Activated CD4-positive, alpha-beta T cell treated with anti-CD3 and anti-CD28 coated beads, Interleukin-2, amount 10 ng/mL, durations not matched to agents 24 days and 14 days (primary cell): Measurements from ENCODE around the gene HHLA2. TPM values are rescaled to one million over a fixed set of nuclear protein-coding genes. Genes with fewer than 3 reads are reported as not detected.
"Not testable (repeated sequence)": the region's sequence is repeated elsewhere in the genome, so short reads cannot be mapped to it uniquely, and the experiment has no call there.

ENCODE experiments used
- DNase-seq: peaks from one replicate; pipeline ENCODE4 v3.0.0; 2022
- H3K27ac Mint-ChIP-seq: one replicate; pipeline ENCODE4 v1.8.0; 2022; ENCODE audit warnings: mild to moderate bottlenecking, mixed read lengths
- H3K27me3 Mint-ChIP-seq: one replicate; pipeline ENCODE4 v1.8.0; 2022; ENCODE audit warnings: mixed read lengths
- H3K36me3 Mint-ChIP-seq: one replicate; pipeline ENCODE4 v1.8.0; 2022; ENCODE audit warnings: low read depth, mild to moderate bottlenecking, mixed read lengths
- H3K4me1 Mint-ChIP-seq: one replicate; pipeline ENCODE4 v1.8.0; 2021; ENCODE audit warnings: mixed read lengths
- H3K4me3 Mint-ChIP-seq: one replicate; pipeline ENCODE4 v1.8.0; 2022; ENCODE audit warnings: mild to moderate bottlenecking, moderate library complexity, mixed read lengths
- H3K9me3 Mint-ChIP-seq: one replicate; pipeline ENCODE4 v1.8.0; 2021; ENCODE audit warnings: mixed read lengths
- intact Hi-C: fragments of 100-400 bp; cut with micrococcal nuclease; formaldehyde crosslinking; loops from one replicate; pipeline ENCODE4 v1.15.1; 2023
- total RNA-seq: library from RNA; stranded (reverse); gene quantifications from 2 replicates; pipeline ENCODE4 v1.2.3, GENCODE V29; 2022

HHLA2 gene
- total RNA-seq, 1 donor from 2014 or later: 2.2 TPM

- DNase-seq, H3K27me3 Mint-ChIP-seq, H3K4me3 Mint-ChIP-seq, intact Hi-C loops: not testable (repeated sequence)
- Mint-ChIP-seq H3K4me1 (peaks cover 46% of the 10 kb centered on the region), H3K9me3 (peaks cover 26% of the 10 kb centered on the region), H3K36me3 (peaks cover 15% of the 10 kb centered on the region), H3K27ac (peak overlapping the region; percentile 40)
These were observed 8.2 kb upstream of the HHLA2 start for GRCh38 chr3:108288193-108288592.

GRCh38 chr3:108289159-108289558 lies 7.2 kb upstream of the HHLA2 start:
- H3K4me3 Mint-ChIP-seq: no peak overlapping the region
- H3K36me3 Mint-ChIP-seq: peaks cover 15% of the 10 kb centered on the region
- intact Hi-C loops: no loop called here
- no peaks in the 10 kb centered on the region for H3K27me3 Mint-ChIP-seq
- DNase-seq: no peak
- H3K27ac Mint-ChIP-seq: no peak overlapping the region
- H3K9me3 Mint-ChIP-seq: peaks cover 26% of the 10 kb centered on the region
- peaks cover 56% of the 10 kb centered on the region for H3K4me1 Mint-ChIP-seq

DNA sequence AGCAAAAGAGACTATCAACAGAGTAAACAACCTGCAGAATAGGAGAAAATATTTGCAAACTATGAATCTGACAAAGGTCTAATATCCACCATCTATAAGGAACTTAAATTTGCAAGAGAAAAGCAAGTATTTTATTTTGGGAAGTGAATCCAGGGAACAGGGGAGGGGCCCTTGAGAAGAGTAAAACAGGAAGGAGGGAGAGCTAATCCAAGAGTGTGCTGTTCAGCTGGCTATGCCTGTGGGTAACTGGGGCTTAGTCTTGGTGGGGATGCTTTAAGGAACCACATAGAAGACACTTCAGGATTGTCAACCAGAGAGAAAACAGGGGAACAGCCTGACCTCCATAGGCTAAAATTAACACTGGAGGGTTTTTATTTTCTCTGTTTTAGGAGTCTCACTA lies 3.9 kb upstream of the HHLA2 start:
- no peak for DNase-seq
- Mint-ChIP-seq H3K36me3 (peaks cover 15% of the 10 kb centered on the region), H3K27ac (peak overlapping the region; percentile 85), H3K9me3 (peaks cover 18% of the 10 kb centered on the region), H3K4me1 (peaks cover 63% of the 10 kb centered on the region), H3K27me3 (no peaks in the 10 kb centered on the region), H3K4me3 (peak overlapping the region; percentile 58)
- intact Hi-C loops: loop anchor here (2.0 to 10.0 kb wide), 5 partner anchors 36 to 350 kb away; partner anchors contain the start of genes CIP2A and DZIP3

DNA sequence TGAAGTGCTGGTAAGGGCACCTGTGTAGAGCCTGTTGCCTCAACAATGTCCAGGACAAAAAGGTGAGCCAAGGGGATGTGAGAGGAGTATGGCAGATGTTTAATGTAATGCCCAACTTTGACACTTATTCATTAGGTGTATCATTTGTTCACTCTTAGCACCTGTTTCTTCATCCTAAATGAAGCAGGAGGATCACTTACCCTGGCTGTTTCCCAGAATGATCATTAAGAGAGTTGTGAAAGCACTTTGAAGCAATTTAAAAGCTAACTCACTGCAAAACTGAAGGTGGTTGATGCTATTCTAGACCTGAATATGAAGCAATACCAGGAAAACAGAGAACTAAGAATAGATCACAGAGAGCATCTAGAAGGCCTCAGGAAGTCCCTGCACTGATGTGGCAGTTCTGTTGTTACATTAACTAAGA lies 3.4 kb upstream of the HHLA2 start:
- Mint-ChIP-seq H3K27ac (peak overlapping the region; percentile 85), H3K9me3 (peaks cover 18% of the 10 kb centered on the region), H3K4me1 (peaks cover 60% of the 10 kb centered on the region), H3K4me3 (peak overlapping the region; percentile 58), H3K27me3 (no peaks in the 10 kb centered on the region), H3K36me3 (peaks cover 15% of the 10 kb centered on the region)
- intact Hi-C loops: loop anchor here (1.0 to 10.0 kb wide), 8 partner anchors 9 to 351 kb away; partner anchors contain the start of genes CIP2A, DZIP3 and IFT57
- peak; percentile 74 for DNase-seq

GRCh38 chr3:108293858-108294257 lies 2.5 kb upstream of the HHLA2 start:
- Mint-ChIP-seq H3K4me3 (peak overlapping the region; percentile 58), H3K36me3 (peaks cover 15% of the 10 kb centered on the region), H3K27me3 (no peaks in the 10 kb centered on the region), H3K4me1 (peaks cover 60% of the 10 kb centered on the region), H3K27ac (peak overlapping the region; percentile 85), H3K9me3 (peaks cover 18% of the 10 kb centered on the region)
- intact Hi-C loops: loop anchor here (1.0 to 10.0 kb wide), 8 partner anchors 8 to 352 kb away; partner anchors contain the start of genes CIP2A, DZIP3 and IFT57
- DNase-seq: peak; percentile 75

DNA sequence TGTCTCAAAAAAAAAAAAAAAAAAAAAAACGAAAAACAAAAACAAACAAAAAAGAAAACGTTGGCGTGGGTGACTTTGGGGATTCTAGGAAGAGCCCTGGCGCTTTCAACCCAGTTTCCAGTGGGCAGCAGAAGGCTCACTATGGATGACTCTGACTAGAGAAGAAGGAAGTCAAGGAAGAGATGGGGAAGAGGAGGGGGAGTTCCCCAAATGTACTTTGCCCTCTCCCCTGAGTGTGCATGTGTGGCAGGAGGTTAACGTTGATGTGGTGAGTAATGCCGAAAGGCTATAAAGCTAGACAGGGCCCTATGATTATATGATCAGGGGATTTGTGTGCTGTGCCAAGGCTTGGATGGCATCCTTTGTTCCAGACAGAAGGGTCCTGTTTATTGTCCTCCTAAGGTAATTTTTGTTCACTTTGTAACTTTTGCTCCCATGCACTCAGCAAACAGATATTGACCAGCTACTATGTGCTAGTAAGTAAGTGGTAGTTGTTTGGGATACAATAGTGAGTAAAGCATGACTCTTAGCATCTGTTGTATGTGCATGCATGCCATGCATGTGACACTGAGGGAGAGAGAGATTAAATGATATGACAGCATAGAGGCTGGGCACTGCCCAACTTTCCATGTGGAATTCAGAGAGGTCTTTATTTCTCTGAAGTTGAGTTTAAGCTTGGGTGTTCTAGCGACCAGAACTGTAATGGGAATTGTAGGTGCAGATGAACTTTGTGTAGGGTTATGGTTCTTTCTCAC lies 750 bp upstream of the HHLA2 start:
- H3K27me3 Mint-ChIP-seq: no peaks in the 10 kb centered on the region
- H3K27ac Mint-ChIP-seq: peak overlapping the region; percentile 63
- DNase-seq: no peak
- peaks cover 12% of the 10 kb centered on the region for H3K36me3 Mint-ChIP-seq
- H3K4me1 Mint-ChIP-seq: peaks cover 70% of the 10 kb centered on the region
- intact Hi-C loops: loop anchor here (1.0 to 10.0 kb wide), 5 partner anchors 93 to 542 kb away; partner anchors contain the start of genes CIP2A and DZIP3
- peaks cover 15% of the 10 kb centered on the region for H3K9me3 Mint-ChIP-seq
- H3K4me3 Mint-ChIP-seq: no peak overlapping the region

DNA sequence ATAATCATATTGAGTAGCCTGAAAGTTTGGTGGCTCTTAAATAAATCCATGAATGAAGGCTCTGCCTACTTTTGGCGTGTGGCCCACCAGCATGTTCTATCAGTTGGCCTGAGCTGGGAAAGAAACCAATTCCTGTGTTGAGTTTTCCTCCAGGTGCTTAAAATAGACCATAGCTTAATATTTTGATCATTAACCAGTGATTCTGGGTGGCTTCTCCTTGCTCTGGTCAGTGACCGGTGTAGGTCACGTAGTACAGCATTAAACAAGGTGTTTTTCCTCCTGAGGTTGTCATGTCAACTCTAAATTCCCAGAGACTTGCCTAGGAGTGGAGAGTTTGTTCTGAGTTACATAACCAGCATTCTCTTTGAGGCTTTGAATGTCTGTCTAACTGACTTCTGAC lies 1.3 kb downstream of the HHLA2 start:
- peaks cover 67% of the 10 kb centered on the region for H3K4me1 Mint-ChIP-seq
- H3K9me3 Mint-ChIP-seq: no peaks in the 10 kb centered on the region
- intact Hi-C loops: loop anchor here (2.0 to 10.0 kb wide), 3 partner anchors 209 to 540 kb away; partner anchors contain the start of genes CIP2A and DZIP3
- H3K27ac Mint-ChIP-seq: no peak overlapping the region
- no peak overlapping the region for H3K4me3 Mint-ChIP-seq
- H3K36me3 Mint-ChIP-seq: no peaks in the 10 kb centered on the region
- DNase-seq: no peak
- no peaks in the 10 kb centered on the region for H3K27me3 Mint-ChIP-seq

- no peaks in the 10 kb centered on the region for H3K27me3 Mint-ChIP-seq
- no peak overlapping the region for H3K27ac Mint-ChIP-seq
- intact Hi-C loops: loop anchor here (5.0 to 10.0 kb wide), 2 partner anchors 287 to 539 kb away; partner anchors contain the start of genes CIP2A and DZIP3
- no peaks in the 10 kb centered on the region for H3K36me3 Mint-ChIP-seq
- no peak for DNase-seq
- no peak overlapping the region for H3K4me3 Mint-ChIP-seq
- H3K9me3 Mint-ChIP-seq: no peaks in the 10 kb centered on the region
- peaks cover 66% of the 10 kb centered on the region for H3K4me1 Mint-ChIP-seq
These were observed 1.7 kb downstream of the HHLA2 start for GRCh38 chr3:108298056-108298455.

DNA sequence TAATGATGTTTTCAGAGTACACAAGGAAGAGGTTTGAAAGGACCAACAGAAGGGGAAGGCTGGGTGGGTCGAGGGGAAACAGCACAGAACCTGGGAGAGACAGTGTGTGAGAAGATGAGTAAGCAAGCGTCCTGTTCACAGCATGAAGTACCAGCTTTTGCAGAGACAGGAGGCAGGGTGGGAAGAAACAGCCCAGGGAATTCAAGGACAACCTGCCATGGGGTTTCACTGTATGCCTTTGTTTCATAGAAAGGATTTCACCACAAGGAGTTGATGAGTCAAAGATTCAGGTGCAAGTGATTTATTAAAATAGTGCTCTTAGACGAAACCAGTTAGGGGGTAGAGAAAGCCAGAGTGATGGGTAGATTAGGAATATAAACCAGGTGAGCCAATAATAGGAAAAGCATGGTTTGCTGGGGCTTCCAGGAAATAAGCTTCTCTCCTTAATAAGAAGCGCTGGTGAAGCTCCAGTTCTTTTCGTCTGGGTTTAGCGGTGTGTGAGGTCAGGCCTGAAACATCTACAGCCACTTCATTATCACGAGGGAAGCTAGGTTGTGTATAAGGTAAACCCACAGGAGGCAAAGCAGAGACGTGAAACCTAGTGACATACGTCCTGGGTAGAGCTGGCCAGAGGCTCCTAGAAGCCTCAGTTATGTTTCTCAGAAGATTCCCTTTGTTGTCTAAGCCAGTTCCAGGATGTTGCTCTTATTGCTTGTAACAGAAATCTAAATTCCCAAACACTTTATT lies 3.9 kb downstream of the HHLA2 start:
- peak overlapping the region; percentile 55 for H3K27ac Mint-ChIP-seq
- intact Hi-C loops: no loop called here
- H3K9me3 Mint-ChIP-seq: peaks cover 10% of the 10 kb centered on the region
- peaks cover 56% of the 10 kb centered on the region for H3K4me1 Mint-ChIP-seq
- DNase-seq: peak; percentile 60
- H3K27me3 Mint-ChIP-seq: no peaks in the 10 kb centered on the region
- peaks cover 6% of the 10 kb centered on the region for H3K36me3 Mint-ChIP-seq
- H3K4me3 Mint-ChIP-seq: peak overlapping the region; percentile 35

DNA sequence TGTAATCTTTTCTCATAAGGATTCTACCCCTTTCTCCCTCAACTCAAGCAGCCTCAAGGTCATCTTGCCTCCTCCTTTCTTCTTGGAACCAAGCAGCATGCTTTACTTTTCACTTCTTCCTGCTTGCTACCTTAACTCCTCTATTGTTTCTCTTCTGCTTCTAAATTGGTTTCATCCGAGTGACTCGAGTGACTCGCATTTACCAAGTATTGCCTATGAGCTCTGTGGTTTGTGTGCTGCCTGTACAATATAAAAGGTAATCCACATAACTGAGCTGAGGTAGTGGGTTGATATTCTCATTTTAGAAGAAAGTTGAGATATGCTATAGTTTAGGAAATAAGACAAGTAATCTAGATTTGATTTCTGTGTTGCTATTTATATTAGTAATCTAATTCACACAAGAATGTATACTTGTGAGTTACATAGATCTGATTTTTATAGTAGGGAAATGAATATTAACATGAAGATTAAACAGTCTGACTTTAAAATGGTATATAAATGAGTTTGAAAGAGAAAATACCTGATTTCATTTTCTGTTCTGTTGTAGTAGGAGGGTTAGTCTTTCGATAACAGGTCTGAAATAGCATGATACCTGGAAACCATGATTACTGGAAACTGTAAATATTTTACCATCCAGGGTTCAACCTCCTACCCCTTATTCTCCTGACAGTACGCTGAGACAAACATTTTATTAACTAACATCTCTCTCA lies 5.5 kb downstream of the HHLA2 start:
- Mint-ChIP-seq H3K4me3 (peak overlapping the region; percentile 73), H3K27ac (peak overlapping the region; percentile 84), H3K9me3 (peaks cover 15% of the 10 kb centered on the region), H3K4me1 (peaks cover 48% of the 10 kb centered on the region), H3K36me3 (peaks cover 8% of the 10 kb centered on the region), H3K27me3 (no peaks in the 10 kb centered on the region)
- intact Hi-C loops: loop anchor here (1.0 kb wide), 2 partner anchors 9 to 86 kb away; no protein-coding TSS in a partner anchor
- peak; percentile 76 for DNase-seq

DNA sequence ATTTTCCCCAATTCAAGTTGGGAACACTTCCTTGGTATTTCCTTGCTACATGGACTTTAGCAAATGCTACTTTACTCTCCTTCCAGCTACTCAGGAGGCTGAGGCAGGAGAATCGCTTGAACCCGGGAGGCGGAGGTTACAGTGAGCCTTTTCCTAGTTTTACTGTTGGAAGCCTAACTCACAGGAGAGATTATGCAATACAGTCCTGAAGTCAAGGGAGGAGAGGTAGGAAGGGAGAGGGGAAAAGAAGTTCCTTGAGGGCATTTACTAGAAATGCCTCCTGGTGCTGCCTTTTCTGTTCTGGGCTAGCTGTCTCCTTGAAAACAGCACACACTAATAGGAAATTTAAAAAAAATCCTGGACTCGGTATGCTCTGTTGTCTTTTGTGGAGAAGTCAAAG lies 6.2 kb downstream of the HHLA2 start:
- Mint-ChIP-seq H3K27me3 (no peaks in the 10 kb centered on the region), H3K4me1 (peaks cover 48% of the 10 kb centered on the region), H3K36me3 (peaks cover 8% of the 10 kb centered on the region), H3K4me3 (peak overlapping the region; percentile 73), H3K9me3 (peaks cover 15% of the 10 kb centered on the region), H3K27ac (peak overlapping the region; percentile 84)
- DNase-seq: no peak
- intact Hi-C loops: loop anchor here (1.0 kb wide), 2 partner anchors 9 to 86 kb away; no protein-coding TSS in a partner anchor

DNA sequence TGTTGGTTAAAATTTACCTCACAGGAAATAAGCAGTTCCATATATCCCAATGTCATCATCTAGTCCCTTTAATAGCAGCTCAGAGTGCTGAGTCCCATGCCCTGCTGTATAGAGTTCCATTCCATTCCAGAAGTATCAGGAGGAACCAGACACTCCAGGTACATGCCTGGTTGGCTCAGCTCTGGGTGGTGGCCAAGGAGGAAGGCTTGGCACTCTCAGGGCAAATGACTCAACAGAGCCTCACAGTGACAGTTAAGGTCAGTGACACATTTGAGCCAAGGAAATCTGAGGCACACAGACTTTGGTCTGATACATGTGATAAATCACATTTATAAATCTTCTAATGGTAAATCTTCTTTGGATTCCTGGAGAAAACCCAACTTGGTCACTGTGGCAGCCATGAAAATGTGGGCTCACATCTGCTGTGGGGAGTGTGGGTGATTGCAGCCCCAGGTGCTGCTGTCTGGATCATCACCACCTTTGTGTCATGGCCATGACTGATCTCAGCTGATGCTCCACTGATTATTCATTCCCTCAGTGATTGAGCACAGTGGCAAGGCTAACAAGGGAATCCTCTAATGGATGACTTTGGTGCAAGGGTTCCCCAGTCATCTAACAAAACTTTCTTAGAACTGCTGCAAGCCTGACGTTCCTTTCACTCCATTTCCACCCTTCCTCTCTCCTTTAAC lies 9.3 kb downstream of the HHLA2 start:
- intact Hi-C loops: no loop called here
- H3K9me3 Mint-ChIP-seq: peaks cover 19% of the 10 kb centered on the region
- H3K36me3 Mint-ChIP-seq: peaks cover 16% of the 10 kb centered on the region
- no peak overlapping the region for H3K27ac Mint-ChIP-seq
- H3K27me3 Mint-ChIP-seq: no peaks in the 10 kb centered on the region
- DNase-seq: no peak
- H3K4me3 Mint-ChIP-seq: no peak overlapping the region
- H3K4me1 Mint-ChIP-seq: peaks cover 36% of the 10 kb centered on the region

DNA sequence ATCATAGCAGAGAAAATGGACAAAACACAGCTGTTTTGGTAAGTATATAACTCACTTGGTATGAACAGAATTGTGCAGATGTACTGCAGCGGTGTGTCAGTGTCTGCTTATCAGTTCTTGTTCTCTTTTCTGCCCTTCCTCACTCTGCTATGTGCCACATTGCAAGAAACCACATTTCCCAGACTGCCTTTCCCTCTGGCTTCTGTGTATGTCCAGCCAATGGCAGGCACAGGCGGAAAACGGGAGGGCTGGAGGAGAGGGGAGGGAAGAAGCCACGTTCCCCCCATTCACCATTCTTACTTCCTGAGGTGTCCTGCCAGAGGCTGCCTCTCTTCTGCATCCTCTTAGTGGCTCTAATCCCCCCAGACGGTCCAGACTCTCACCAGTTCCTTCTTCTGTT lies 15.4 kb downstream of the HHLA2 start:
- H3K36me3 Mint-ChIP-seq: peaks cover 9% of the 10 kb centered on the region
- no peak for DNase-seq
- intact Hi-C loops: no loop called here

More for the DNA sequence above, 15.4 kb downstream of the HHLA2 start:
- no peaks in the 10 kb centered on the region for H3K4me1 Mint-ChIP-seq
- H3K9me3 Mint-ChIP-seq: peaks cover 5% of the 10 kb centered on the region
- no peaks in the 10 kb centered on the region for H3K27me3 Mint-ChIP-seq
- H3K4me3 Mint-ChIP-seq: no peak overlapping the region
- H3K27ac Mint-ChIP-seq: no peak overlapping the region
